Renal pelvis (tissue), 4 donors: ENCODE measurements around the gene LMNTD2. TPM values are rescaled to one million over a fixed set of nuclear protein-coding genes. Genes with fewer than 3 reads are reported as not detected.
A peak's percentile ranks its signal among the peaks of the same experiment; 100 is the strongest.

Experiments used
- DNase-seq: peaks from one replicate; pipeline ENCODE4 v3.0.0-alpha.2; 2013
- polyA plus RNA-seq, 3 donors: library from polyadenylated mRNA; unstranded; fragments of 120-200 nt; gene quantifications; one replicate each; pipeline ENCODE4 v1.2.1, GENCODE V29; 2013; ENCODE audit not compliant: insufficient read length in 3 of 3

The LMNTD2 gene
- polyA plus RNA-seq, 3 donors, result 4.2 to 4.9 (median 4.6) TPM

DNA sequence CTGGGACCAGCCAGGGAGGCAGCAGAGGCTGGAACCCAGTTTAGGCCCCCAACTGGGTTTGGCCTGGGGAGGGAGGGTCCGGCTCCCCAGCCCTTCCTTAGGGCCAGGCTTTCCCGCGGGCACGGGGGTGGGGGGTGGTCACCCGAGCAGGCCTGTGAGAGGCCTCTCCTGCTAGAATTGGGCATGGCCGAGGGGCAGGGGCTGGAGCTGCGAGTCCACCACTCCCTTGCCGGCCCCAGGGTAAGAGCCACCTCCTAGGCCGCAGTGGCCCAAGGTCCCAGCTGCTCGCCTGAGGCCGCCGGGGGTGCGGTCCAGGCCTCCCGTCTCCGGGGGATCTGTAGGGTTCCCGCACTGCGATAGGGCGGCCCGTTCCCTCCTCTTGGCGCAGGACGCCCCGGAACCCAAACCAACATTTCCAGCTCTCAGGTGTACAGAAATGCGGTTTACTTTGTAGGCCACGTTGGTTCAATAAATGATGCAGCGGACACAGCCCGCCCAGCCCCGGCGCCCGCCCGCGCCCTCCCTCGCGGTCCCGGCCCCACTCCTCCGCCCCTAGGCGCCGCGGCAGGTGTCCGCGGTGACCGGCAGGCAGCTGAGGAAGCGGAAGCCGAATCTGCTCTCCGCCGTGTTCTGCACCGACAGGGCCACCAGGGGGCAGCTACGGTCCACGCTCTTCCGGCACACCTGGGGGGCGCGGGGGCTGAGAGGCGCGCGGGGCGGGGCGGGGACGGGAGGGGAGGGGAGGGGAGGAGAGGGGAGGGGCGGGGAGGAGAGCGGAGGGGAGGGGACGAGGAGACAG is 5.9 kb downstream of the LMNTD2 start:
- no peak for DNase-seq

DNA sequence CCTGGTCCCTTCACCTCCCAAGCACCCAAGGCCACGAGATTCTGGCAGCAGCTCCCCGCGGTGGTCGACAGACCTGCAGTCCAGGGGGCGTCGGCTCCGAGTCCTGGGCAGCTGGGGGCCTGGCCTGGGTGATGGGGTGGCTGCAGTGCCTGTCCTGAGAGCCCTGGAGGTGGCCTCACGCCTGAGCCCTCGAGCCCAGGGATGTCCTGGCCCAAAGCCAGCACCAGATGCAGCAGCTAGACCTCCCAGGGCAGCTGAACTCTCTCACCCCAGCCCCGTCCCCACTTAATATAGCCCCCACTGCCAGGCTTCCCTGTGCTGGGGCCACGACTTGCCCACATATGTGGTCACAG is 6.6 kb downstream of the LMNTD2 start:
- no peak for DNase-seq

DNA sequence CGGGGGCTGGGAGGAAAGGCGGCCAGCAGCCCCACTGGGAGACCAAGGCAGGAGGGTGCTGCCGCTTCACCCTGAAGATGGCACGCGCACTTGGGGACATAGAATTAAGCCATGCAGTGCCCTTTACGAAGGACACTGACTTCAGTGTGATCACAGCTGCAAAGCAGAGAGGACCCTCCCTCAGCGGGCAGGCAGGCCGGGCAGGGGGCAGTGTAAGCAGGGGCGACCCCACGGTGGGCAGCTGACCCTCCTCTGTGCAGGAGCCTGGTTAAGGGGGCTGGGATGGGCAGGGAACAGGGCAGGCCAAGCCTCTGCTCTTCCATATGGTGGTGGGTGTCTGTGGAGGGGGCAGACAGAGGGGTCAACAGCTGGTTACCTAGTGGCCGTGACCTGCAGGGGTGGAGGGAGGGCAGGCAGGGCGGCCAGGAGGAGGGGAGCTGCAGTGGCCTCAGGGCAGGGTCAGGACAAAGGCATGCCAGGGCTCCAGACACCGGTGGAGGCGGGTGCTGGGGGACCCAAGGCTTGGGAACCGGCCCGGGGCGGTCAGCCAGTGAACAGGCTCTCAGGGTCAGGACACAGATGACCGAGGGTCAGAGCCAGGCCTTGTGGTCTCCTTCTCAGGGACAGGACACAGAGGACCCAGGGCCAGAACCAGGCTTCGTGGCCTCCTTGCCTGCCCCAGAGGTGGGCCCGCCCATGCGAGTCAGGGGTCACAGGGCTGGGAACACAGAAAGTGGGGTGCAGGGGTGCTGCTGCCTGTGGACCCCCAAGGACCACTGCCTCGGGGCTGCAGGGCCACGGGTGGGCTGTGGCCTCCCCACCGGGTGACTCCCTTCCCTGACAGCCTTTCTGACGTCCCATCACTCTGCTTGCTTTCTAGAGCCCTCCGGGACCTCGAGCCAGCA is 7.2 kb downstream of the LMNTD2 start:
- no peak for DNase-seq

DNA sequence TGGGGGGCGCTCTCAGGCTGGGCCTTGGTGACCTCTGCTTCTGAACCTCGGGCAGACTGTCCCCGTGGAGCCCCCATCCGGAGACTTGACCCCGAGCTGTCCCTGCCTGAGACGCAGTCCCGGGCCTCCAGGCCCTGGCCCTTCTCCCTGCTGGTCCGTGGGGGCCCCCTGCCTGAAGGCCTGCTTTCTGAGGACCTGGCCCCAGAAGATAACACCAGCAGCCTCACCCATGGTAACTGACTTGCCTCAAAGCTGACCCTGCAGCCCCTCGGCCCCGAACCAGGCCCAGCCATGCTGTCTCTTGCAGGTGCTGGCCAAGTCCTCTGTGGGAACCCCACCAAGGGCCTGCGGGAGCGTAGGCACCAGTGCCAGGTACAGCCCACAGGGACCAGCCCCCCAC is 8.9 kb downstream of the LMNTD2 start:
- DNase-seq, result no peak

DNA sequence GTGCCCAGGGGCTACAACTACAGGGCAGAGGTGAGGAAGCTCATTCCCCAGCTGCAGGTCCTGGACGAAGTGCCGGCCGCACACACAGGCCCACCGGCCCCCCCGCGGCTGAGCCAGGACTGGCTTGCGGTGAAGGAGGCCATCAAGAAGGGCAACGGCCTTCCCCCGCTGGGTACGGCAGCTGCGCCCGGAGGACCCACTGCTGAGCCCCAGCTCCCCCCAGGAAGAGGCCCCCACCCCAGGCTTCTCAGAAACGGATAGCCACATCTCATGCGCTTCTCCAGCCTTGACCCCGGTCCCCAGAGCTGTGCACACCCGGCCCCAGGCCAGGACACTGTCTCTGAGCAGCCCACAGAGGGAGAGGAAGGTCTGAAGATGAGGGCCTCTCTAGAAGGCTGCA is 9.4 kb downstream of the LMNTD2 start:
- DNase-seq, result no peak

DNA sequence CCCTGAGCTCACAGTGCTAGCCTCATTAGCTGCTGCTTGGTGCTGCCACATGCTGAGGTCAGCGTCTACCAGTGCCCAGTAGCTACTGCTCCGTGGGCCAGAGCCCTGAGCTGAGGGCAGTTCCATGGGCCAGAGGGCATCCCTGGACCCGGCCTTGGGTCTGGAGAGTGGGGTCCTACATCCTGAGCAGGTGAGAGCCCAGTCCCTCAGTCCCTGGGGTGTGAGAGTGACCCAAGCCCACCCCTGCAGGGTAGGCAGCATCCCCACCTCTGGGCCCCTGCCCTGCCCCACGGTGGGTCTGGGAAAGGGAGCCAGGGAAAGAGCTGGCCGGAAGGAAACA is 9.8 kb downstream of the LMNTD2 start:
- DNase-seq, result no peak

DNA sequence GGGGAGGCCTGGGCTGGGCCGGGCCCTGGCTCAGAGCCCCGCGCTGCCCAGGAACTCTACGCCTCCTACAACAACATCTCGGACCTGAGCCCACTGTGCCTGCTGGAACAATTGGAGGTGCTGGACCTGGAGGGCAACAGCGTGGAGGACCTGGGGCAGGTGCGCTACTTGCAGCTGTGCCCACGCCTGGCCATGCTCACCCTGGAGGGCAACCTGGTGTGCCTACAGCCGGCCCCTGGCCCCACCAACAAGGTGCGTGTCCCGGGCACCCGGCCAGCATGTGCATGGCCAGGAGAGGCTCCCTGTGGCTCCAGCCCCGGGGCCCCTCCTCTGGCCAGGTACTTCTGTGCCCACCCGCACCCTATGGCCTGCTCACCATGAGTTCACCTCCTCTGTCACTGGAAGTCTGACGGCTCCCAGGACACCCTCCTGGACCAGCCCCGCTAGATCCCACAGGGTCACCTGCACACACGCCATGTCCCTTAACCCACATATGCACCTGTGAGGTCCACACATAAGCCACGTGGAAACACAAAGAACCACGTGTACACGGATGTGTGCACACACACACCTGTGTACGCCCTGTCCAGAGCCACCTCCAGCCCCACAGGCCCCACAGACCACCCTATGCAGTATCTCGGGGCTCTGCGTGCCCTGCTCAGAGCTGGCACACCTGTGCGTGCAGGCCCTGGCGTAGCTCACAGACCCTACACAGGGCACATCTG is 10.4 kb downstream of the LMNTD2 start:
- no peak for DNase-seq

DNA sequence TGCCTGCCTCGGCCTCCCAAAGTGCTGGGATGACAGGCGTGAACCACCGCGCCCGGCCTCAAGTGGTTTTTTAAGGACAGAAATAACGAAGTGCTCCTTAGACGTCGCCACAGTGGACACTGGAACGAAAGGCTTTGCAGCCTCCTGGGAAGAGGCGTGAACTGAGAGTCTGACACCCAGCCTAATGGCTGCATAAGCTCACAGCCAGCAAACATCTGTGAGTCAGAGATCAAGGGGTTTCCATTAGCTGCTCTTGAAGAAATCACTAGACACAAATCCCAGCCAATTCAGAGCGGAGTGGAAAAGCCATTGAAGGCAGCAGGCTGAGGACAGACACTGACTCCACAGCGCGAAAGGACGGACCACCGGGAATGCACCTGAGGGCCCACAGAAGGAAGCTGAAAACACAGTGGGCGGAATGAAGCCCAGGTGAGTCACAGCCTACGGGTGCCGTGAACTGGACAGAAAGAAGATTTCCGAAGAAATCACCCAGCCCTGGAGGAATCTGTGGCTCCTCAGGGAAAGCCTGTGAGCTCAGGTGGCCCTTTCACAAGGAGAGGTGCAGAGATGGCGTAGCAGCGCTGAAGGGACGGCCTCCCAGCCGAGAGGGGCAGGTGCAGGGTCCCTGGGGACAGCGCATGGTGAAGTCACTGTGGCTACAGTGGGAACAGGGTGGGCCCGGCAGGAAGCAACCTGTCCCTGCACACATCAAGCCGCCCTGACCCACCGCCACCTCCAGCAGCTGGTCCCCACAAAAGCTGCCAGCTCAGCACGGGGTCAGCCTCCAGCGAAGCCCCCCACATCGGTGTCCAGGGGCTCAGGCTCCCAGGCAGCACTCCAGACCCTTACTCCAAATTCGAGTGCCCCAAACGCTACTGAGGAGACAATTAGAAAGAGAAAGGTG is 11.6 kb downstream of the LMNTD2 start:
- no peak for DNase-seq

DNA sequence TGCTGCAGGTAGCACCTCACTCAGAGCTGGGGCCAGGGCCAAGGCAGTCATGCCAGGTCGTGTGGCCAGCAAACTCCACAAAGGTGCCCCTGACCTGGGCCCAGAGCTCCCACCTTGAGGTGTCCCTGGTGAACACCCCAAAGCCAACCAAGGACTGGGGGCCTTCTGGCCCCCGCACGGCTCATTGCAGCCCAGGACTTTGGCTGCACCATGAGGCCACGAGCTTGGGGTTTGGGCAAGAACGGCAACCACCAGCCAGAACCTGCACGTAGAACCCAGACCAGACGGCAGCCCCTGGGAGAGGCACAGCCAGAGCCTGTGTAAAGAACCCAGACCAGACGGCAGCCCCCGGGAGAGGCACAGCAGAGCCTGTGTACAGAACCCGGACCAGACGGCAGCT is 15.4 kb downstream of the LMNTD2 start:
- no peak for DNase-seq

DNA sequence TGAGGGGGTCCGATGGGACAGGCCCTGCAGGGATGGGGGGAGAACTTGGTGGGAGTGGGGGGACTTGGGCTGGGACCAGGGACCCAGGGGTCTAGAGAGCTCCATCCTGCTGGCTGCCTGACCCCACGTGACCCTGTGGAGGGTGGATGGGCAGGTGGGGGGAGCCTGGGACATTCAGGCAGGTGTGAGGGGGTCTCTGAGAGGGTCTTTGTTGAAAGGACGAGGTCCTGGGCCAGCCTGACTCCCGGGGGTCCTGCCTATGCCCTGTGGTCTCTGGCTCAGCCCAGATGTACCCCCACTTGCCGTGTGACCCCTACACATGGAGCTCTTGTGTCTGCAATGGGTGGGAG is 15.7 kb downstream of the LMNTD2 start:
- DNase-seq, result no peak

DNA sequence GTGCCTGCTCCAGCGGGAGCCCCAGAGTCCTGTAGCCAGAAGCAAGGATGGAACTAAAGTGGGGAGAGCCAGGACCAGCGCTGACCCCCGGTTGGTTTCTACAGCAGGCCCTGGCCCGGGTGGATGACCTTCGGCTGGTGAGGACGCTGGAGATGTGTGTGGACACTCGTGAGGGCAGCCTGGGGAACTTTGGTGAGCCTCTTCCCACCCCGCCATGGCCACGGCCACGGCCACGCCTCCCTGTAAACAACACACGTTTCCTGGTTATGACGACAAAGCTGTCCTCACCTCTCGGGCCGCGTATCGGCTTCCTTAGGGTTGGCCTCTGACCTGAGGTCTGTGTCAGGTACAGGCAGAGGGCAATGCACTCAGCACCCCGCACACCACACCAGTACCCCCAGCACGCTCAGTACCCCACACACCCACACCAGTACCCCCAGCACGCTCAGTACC is 19.1 kb downstream of the LMNTD2 start:
- DNase-seq, result no peak

DNA sequence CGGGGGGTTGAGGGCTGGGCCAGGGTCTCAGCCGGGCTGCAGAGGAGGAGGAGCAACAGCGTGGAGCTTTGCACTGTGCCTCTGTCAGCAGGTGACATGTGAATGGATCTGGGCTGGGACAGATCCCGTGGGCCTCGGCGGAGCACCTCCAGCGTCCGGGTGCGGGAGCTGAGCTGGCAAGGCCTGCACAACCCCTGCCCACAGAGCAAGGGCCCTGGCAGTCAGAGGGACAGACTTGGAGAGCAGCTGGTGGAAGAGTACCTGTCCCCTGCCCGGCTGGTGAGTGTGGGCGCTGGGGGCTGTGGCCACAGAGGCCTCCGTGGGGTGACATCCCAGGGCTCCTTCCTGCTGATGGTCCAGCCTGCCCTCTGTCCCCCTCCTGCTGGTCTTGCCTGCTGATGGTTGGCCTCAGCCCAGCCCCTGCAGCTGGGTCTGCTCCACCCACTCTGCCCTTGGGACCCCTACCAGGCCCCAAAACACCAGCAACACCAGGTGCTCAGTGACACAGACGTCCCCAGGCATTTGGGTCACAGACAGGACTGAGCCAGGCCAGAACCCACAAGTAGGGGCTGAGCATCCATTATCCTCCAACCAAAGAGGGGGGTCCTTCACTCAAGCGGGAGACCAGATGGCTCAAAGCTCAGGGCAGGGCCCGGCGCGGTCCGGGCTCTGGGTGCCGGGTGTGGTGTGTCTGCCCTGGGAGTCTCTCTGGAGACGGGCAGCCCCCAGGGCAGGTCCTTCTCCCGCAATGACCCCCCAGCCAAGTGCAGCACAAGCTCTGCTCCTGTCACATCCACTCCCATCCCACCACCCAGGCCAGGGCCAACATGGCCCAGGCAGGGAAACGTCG is 19.7 kb downstream of the LMNTD2 start:
- DNase-seq, result no peak

DNA sequence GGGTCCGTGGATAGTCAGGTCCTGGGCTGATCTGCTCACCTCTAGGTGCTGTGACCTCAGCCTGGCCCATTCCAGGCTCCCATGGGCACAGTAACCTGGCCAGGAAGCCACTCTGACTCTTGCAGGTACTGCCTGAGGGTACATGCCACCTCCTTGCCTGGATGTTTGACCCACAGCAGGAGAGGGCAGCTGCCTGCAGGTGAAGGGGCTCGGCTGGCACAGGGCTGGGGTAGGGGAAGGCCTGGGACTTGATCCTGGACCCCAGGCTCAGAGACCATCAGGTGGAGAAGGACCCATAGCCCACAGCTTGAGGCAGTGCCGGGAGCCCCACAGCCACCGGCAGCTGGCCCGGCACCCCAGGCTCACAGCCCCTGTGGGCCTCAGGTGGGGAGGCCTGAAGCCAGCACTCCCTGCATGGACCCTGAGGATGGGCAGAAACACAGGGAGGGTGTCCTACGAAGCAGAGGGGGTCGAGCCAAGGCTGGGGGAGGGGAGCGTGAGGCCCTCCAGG is 20.5 kb downstream of the LMNTD2 start:
- no peak for DNase-seq

DNA sequence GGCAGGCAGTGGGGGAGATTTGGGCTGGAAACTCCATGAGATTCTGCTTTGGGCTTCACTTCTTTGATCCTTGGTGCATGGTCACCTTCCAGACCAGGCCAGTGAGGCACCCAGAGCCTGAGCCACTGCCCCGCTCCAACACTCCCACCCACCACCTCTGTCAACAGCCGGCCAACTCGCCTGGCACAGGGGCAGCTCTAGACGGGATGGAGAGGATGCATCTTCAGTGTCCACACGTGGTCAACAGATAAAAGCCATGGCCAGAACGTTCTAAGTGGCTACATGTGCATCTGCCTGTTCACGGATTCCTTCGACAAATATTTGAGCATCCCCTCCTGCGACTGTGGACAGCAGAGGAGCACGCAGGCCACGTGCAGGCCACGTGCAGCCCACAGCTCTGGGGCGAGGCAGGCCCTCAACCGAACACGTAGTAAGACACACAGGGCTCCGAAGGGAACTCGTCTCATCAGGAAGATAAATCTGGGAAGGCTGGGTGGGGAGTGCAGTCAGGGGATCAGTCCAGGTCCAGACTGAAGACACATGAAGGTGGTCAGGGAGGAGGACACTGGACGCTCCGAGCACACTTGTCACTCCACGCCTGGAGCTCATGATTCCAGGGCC is 22.0 kb downstream of the LMNTD2 start:
- DNase-seq, result no peak

DNA sequence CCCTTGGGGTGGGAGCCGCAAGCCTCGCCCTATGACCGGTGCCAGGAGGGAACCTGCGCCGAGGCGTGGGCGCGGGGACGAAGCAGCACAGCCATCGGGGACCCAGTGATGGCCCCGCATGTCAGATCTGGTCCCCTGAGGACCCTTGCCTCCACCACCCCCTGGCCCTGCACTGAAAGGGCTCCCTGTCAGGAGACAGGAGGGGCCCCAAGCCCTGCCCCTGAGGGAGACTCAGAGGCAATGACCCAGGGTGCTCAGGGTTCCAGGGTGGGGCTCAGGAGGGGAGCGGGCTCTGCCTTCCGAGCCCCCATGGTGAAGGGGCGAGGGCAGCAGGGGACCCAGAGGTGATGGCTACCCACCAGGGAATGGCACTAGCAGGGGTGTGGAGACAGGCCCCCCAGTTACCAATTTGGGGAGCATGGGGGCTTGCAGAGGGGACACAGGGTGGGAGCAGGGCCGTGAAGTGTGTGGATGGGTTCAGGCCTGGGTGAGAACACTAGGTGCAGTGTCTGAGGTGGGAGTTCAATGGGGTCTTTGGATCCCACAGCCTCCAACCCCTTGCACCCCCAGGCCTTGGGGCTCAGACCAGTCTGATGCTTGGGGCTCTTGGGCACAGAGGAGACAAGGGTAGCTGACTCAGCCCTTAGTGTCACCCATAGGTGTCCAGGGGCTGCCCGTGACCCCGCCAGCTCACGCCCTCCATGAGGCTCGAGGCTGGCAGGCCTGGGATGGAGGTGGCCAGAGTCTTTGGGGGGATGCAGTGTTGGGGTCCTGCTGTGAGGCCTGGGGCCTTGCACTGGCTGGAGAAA is 22.7 kb downstream of the LMNTD2 start:
- no peak for DNase-seq

DNA sequence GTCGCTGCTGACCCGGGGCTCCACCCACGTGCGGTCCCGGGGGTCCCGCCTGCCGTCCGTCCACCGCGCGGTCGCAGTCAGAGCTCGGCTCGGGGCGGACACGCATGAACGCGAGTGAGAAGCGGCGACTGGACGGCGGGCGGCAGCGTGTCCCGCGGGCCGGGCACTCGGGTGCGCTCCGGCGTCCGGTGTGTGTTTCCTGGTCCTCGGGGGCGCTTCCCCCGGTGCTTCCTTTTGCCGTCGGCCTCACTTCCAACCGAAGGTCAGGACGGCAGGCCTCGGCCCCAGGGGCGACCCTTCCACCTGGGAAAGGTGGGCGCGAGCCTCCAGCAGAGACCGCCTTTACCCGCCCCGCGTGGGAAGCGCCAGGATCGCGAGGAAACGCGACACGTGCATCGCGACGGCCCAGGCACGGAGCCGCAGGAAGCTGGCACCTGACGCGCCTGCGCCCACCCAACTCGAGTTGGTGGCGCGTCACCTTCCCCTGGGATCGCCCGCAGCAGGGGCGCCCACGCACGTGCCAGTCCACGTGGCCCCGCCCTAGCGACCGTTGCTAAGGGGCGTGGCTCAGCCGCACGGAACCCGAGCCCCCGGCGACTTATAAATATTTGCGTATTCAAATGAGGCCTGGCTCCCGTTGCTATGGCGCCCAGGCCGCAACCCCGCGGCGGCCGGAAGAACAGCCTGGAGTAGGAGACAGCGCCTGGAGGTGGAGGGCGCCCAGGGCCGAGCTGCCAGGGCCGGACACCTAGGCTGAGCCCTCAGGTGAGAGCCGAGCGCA is 23.5 kb downstream of the LMNTD2 start, which contains the start of gene LRRC56:
TSS of gene LRRC56 (plus strand) at position 687 of the 781 bp plus-strand sequence. CDS start 3,158 bp downstream, outside the sequence.
- DNase-seq, result peak; percentile 74

DNA sequence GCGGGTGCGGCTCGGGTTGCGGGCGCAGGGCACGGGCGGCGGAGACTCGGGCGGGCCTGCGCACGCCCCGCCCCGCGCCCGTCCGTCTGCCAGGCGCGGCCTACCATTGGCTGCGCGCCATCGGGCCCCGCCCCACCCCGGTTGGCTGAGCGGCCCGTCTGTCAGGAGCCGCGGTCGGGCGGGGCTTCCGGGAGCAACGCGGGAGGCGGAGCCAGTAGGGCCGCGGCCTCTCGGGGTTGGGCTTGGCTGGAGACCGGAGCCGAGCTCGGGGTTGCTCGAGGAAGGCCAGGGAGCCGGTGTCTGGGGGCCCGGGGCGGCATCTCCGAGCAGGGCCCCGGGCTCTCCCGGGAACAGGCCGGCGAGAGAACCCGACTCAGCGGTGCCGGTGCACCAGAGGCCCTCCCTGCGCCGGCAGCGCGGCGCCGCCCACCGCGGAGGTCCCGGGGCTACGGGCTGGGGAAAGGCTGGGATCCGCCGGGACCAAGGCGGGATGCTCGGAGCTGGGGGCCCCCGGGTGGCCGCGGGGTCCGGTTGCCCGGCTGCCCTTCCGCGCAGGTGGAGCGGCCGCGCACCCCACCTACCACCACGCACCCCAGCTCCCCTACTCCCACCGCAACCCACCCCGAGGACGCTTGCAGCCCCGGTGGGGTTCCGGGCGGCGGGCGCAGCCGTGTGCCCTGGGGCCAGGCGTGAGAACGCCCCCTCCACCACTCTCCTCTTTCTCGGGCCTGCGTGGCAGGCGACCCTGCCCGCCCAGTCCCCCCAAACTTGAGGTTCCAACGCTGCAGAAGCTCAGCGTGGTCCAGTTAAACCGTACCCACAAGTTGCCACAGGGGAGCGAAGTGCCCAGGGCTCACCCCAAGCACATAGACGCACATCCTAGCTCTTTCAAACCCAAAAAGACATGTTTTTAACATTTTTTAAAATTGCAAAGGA is 24.8 kb downstream of the LMNTD2 start, which contains the start of gene HRAS:
TSS of gene HRAS (minus strand) at position 58 of the 936 bp plus-strand sequence.
- DNase-seq, result peak; percentile 93
